SU-DHL-6 (cell line): ENCODE measurements around the gene MXD3.

Experiments used
- CTCF ChIP-seq: fragments of 200-600 bp; sonication (generic); IDR thresholded peaks from one replicate; pipeline ENCODE4 v1.5.1; 2017; ENCODE audit warnings: antibody characterized with exemption, mild to moderate bottlenecking, low read length, moderate library complexity; ENCODE audit not compliant: insufficient read depth, poor library complexity, severe bottlenecking
- EZH2phosphoT487 ChIP-seq: fragments of 200-600 bp; sonication (generic), shearing (Covaris generic); conservative IDR thresholded peaks from 2 replicates; pipeline ENCODE4 v1.6.1; 2018; ENCODE audit warnings: mild to moderate bottlenecking, antibody characterized with exemption, low read length, moderate library complexity, mixed read lengths

- TF ChIP-seq CTCF: peak; percentile 37
- no peak for TF ChIP-seq EZH2phosphoT487
These were observed 9.2 kb downstream of the MXD3 start for GRCh38 chr5:177302354-177303110.
